HepG2 (cell line): ENCODE measurements around the gene SYNGR2. TPM values are rescaled to one million over a fixed set of nuclear protein-coding genes. Genes with fewer than 3 reads are reported as not detected.
A peak's percentile ranks its signal among the peaks of the same experiment; 100 is the strongest.

ENCODE experiments used
- ATF1 ChIP-seq: IDR thresholded peaks from 2 replicates; pipeline ENCODE4 v1.6.1; 2016; ENCODE audit warnings: mild to moderate bottlenecking, control low read depth
- BRD4 ChIP-seq: sonication (generic); formaldehyde crosslinking; IDR thresholded peaks from 2 replicates; pipeline ENCODE4 v1.4.0; 2020; ENCODE audit warnings: missing genetic modification reagents
- ESRRA ChIP-seq: sonication (generic); formaldehyde crosslinking; IDR thresholded peaks from 2 replicates; pipeline ENCODE4 v1.5.1; 2020; ENCODE audit warnings: mild to moderate bottlenecking, low read depth, missing genetic modification reagents
- NFRKB ChIP-seq: fragments of 450-650 bp; IDR thresholded peaks from 2 replicates; pipeline ENCODE4 v1.6.1; 2017
- POLR2A ChIP-seq, 2 experiments: IDR thresholded peaks; 2 replicates each; pipeline ENCODE4 v1.6.1; 2011; ENCODE audit warnings: low read depth in 2 of 2, low read length in 2 of 2, mild to moderate bottlenecking in 1 of 2, moderate library complexity in 1 of 2; ENCODE audit not compliant: insufficient read depth in 1 of 2
- TARDBP ChIP-seq: sonication (generic); formaldehyde crosslinking; IDR thresholded peaks from 2 replicates; pipeline ENCODE4 v1.8.0; 2022; ENCODE audit warnings: mild to moderate bottlenecking, missing genetic modification reagents
- ZNF7 ChIP-seq: IDR thresholded peaks from 2 replicates; pipeline ENCODE4 v1.6.1; 2016; ENCODE audit warnings: missing biosample characterization, missing genetic modification reagents
- ZNF766 ChIP-seq: sonication (generic); formaldehyde crosslinking; IDR thresholded peaks from 2 replicates; pipeline ENCODE4 v1.5.0; 2020; ENCODE audit warnings: missing genetic modification reagents, borderline replicate concordance
- ZSCAN29 ChIP-seq: sonication (generic); formaldehyde crosslinking; conservative IDR thresholded peaks from 2 replicates; pipeline ENCODE4 v1.4.0; 2020; ENCODE audit warnings: mild to moderate bottlenecking, missing genetic modification reagents
- polyA plus RNA-seq, 8 experiments: library from polyadenylated mRNA; depleted of rRNA in 3 of 8; stranded (reverse) in 7 of 8; unstranded in 1 of 8; fragments of >200 nt; fragmentation: Illumina TruSeq in 4 of 8; extraction: Trizol in 4 of 8; gene quantifications; 2 replicates each; pipeline versions ENCODE4 v1.2.1 to v1.2.3, GENCODE V29; 2011 to 2016; ENCODE audit warnings: low read depth in 4 of 8, missing spikeins in 1 of 8, mixed read lengths in 1 of 8; ENCODE audit not compliant: insufficient read depth in 1 of 8
- total RNA-seq, 5 experiments: library from RNA; depleted of rRNA; stranded (reverse); fragments of >200 nt; fragmentation: Illumina TruSeq; extraction: Trizol; gene quantifications; 2 replicates each; pipeline ENCODE4 v1.2.3, GENCODE V29; 2016; ENCODE audit warnings: low read depth in 1 of 5
- TF ChIP-seq, protein P1 (sequence below): sonication (generic); formaldehyde crosslinking; IDR thresholded peaks from 2 replicates; pipeline ENCODE4 v1.4.0; 2020; ENCODE audit warnings: missing genetic modification reagents, mild to moderate bottlenecking, borderline replicate concordance
- TF ChIP-seq, protein P2 (sequence below): sonication (generic); formaldehyde crosslinking; conservative IDR thresholded peaks from 2 replicates; pipeline ENCODE4 v1.5.0; 2020; ENCODE audit warnings: missing genetic modification reagents
- TF ChIP-seq, protein P3 (sequence below): sonication (generic); formaldehyde crosslinking; IDR thresholded peaks from 2 replicates; pipeline ENCODE4 v1.5.1; 2020; ENCODE audit warnings: mild to moderate bottlenecking, missing genetic modification reagents, moderate library complexity
- TF ChIP-seq, protein P4 (sequence below): sonication (generic); formaldehyde crosslinking; IDR thresholded peaks from 2 replicates; pipeline ENCODE4 v1.9.0; 2022; ENCODE audit warnings: low read depth, missing genetic modification reagents
- TF ChIP-seq, protein P5 (sequence below): sonication (generic); formaldehyde crosslinking; IDR thresholded peaks from 2 replicates; pipeline ENCODE4 v1.5.0; 2020; ENCODE audit warnings: mild to moderate bottlenecking, missing genetic modification reagents

Gene SYNGR2
- total and polyA plus RNA-seq, 2 of the 13 experiments (the other 11 are each of a cell fraction or from before 2014, with no cell fraction given) = 46.7 to 170 TPM

DNA sequence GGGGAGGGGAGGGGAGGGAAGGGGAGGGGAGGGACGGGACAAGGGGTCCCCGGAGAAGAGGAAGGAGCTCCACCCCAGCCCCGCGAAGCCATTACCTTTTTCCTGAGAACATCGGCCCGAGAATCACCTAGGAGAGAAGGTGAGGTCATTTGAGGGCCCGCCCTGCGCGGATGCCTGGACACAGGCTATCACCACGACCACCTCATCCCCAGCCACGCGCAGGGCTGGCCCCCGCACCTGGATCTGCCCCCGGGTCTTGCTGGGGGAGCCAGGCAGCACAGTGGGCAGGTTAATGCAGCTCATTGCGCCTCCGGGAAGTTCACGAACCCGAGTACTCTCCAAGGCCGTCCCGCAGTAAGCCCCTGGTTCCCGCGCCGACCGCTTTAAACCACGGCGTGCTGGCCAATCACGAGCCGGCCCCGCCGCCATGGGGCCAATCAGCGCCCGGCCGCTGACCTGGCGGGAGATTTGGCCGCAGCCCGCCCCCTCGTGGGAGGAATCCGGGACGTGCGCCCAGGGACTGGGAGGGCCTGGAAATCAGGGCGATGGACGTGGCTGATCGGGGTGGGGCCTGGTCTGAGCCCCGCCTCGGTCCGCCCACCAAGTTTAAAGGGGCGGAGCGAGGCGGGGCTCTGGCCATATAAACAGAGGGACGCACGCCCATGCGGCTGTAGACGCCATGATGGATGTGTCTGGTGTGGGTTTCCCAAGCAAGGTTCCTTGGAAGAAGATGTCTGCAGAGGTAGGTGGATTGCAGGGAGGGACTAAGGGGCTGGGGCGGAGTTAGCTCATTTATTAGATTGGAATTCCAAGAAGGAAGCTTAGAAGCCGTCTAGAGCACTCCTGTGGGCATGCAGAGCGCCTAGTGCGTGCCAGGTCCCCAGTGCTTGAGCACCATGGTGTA lies 18.6 kb downstream of the SYNGR2 start, which contains the start of the genes AFMID and TK1 (continued):
- TF ChIP-seq, protein P1, sequence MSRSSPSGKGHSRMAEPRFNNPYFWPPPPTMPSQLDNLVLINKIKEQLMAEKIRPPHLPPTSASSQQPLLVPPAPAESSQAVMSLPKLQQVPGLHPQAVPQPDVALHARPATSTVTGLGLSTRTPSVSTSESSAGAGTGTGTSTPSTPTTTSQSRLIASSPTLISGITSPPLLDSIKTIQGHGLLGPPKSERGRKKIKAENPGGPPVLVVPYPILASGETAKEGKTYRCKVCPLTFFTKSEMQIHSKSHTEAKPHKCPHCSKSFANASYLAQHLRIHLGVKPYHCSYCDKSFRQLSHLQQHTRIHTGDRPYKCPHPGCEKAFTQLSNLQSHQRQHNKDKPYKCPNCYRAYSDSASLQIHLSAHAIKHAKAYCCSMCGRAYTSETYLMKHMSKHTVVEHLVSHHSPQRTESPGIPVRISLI (CRISPR knock-in tag) = no peak
- TF ChIP-seq, protein P2, sequence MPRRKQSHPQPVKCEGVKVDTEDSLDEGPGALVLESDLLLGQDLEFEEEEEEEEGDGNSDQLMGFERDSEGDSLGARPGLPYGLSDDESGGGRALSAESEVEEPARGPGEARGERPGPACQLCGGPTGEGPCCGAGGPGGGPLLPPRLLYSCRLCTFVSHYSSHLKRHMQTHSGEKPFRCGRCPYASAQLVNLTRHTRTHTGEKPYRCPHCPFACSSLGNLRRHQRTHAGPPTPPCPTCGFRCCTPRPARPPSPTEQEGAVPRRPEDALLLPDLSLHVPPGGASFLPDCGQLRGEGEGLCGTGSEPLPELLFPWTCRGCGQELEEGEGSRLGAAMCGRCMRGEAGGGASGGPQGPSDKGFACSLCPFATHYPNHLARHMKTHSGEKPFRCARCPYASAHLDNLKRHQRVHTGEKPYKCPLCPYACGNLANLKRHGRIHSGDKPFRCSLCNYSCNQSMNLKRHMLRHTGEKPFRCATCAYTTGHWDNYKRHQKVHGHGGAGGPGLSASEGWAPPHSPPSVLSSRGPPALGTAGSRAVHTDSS = no peak
- TF ChIP-seq BRD4 (CRISPR knock-in tag) (peak; percentile 66; the same call in 1 of the 2 replicates), ZNF766 (CRISPR knock-in tag) (peak; percentile 79; the same call in 1 of the 2 replicates), TARDBP (CRISPR knock-in tag) (peak; percentile 98), NFRKB (peak; percentile 48; the same call in 1 of the 2 replicates), ZNF7 (CRISPR knock-in tag) (peak; percentile 4; the same call in 1 of the 2 replicates), ESRRA (CRISPR knock-in tag) (0 out of 2 replicates have a peak, but pooled peaks have one; percentile 45), POLR2A (IDR thresholded peaks at IDR 0.05; ENCODE audit: insufficient read depth in 1 of 2, low read depth in 2 of 2, low read length in 2 of 2) (peak; percentile 99), ZSCAN29 (no peak), ATF1 (CRISPR knock-in tag) (no peak)
- TF ChIP-seq, protein P3, sequence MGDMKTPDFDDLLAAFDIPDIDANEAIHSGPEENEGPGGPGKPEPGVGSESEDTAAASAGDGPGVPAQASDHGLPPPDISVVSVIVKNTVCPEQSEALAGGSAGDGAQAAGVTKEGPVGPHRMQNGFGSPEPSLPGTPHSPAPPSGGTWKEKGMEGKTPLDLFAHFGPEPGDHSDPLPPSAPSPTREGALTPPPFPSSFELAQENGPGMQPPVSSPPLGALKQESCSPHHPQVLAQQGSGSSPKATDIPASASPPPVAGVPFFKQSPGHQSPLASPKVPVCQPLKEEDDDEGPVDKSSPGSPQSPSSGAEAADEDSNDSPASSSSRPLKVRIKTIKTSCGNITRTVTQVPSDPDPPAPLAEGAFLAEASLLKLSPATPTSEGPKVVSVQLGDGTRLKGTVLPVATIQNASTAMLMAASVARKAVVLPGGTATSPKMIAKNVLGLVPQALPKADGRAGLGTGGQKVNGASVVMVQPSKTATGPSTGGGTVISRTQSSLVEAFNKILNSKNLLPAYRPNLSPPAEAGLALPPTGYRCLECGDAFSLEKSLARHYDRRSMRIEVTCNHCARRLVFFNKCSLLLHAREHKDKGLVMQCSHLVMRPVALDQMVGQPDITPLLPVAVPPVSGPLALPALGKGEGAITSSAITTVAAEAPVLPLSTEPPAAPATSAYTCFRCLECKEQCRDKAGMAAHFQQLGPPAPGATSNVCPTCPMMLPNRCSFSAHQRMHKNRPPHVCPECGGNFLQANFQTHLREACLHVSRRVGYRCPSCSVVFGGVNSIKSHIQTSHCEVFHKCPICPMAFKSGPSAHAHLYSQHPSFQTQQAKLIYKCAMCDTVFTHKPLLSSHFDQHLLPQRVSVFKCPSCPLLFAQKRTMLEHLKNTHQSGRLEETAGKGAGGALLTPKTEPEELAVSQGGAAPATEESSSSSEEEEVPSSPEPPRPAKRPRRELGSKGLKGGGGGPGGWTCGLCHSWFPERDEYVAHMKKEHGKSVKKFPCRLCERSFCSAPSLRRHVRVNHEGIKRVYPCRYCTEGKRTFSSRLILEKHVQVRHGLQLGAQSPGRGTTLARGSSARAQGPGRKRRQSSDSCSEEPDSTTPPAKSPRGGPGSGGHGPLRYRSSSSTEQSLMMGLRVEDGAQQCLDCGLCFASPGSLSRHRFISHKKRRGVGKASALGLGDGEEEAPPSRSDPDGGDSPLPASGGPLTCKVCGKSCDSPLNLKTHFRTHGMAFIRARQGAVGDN (CRISPR knock-in tag) = peak; percentile 92
- TF ChIP-seq, protein P4, sequence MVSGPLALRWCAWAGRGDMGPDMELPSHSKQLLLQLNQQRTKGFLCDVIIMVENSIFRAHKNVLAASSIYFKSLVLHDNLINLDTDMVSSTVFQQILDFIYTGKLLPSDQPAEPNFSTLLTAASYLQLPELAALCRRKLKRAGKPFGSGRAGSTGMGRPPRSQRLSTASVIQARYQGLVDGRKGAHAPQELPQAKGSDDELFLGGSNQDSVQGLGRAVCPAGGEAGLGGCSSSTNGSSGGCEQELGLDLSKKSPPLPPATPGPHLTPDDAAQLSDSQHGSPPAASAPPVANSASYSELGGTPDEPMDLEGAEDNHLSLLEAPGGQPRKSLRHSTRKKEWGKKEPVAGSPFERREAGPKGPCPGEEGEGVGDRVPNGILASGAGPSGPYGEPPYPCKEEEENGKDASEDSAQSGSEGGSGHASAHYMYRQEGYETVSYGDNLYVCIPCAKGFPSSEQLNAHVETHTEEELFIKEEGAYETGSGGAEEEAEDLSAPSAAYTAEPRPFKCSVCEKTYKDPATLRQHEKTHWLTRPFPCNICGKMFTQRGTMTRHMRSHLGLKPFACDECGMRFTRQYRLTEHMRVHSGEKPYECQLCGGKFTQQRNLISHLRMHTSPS (CRISPR knock-in tag) = 0 out of 2 replicates have a peak, but pooled peaks have one; percentile 45
- TF ChIP-seq, protein P5, sequence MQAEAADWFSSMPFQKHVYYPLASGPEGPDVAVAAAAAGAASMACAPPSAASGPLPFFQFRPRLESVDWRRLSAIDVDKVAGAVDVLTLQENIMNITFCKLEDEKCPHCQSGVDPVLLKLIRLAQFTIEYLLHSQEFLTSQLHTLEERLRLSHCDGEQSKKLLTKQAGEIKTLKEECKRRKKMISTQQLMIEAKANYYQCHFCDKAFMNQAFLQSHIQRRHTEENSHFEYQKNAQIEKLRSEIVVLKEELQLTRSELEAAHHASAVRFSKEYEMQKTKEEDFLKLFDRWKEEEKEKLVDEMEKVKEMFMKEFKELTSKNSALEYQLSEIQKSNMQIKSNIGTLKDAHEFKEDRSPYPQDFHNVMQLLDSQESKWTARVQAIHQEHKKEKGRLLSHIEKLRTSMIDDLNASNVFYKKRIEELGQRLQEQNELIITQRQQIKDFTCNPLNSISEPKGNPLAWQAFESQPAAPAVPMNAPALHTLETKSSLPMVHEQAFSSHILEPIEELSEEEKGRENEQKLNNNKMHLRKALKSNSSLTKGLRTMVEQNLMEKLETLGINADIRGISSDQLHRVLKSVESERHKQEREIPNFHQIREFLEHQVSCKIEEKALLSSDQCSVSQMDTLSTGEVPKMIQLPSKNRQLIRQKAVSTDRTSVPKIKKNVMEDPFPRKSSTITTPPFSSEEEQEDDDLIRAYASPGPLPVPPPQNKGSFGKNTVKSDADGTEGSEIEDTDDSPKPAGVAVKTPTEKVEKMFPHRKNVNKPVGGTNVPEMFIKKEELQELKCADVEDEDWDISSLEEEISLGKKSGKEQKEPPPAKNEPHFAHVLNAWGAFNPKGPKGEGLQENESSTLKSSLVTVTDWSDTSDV (CRISPR knock-in tag) = peak; percentile 79
